Activated effector memory CD4-positive, alpha-beta T cell treated with anti-CD3 and anti-CD28 coated beads, Interleukin-2, amount 50 U/mL, for 16 hours (primary cell): ENCODE results near the gene SINHCAF.

Experiments used
- DNase-seq: peaks from one replicate; pipeline ENCODE4 v3.0.0-alpha.2; 2020

SINHCAF gene

GRCh38 chr12:31331242-31331641 is 5.3 kb upstream of the SINHCAF start:
- DNase-seq: no peak

GRCh38 chr12:31326736-31327659 is 1.0 kb upstream of the SINHCAF start:
- no peak for DNase-seq

GRCh38 chr12:31325524-31325875 is 450 bp downstream of the SINHCAF start:
- no peak for DNase-seq

GRCh38 chr12:31324845-31325523 is 966 bp downstream of the SINHCAF start:
- DNase-seq: peak; percentile 81

- peak; percentile 91 for DNase-seq
These were observed 1.7 kb downstream of the SINHCAF start for GRCh38 chr12:31324116-31324844.

- peak; percentile 84 for DNase-seq
These were observed 2.4 kb downstream of the SINHCAF start for GRCh38 chr12:31323391-31324115.

GRCh38 chr12:31322801-31323207 is 3.1 kb downstream of the SINHCAF start:
- no peak for DNase-seq

- no peak for DNase-seq
These were observed 4.1 kb downstream of the SINHCAF start for GRCh38 chr12:31321897-31322228.

- no peak for DNase-seq
These were observed 4.6 kb downstream of the SINHCAF start for GRCh38 chr12:31321186-31321896.

GRCh38 chr12:31318657-31319269 is 7.2 kb downstream of the SINHCAF start:
- DNase-seq: no peak

- no peak for DNase-seq
These were observed 8.2 kb downstream of the SINHCAF start for GRCh38 chr12:31317471-31318395.

GRCh38 chr12:31316891-31317290 is 9.1 kb downstream of the SINHCAF start:
- DNase-seq: no peak

GRCh38 chr12:31315784-31316465 is 10.0 kb downstream of the SINHCAF start:
- no peak for DNase-seq

- no peak for DNase-seq
These were observed 10.8 kb downstream of the SINHCAF start for GRCh38 chr12:31315044-31315715.

- no peak for DNase-seq
These were observed 13.5 kb downstream of the SINHCAF start for GRCh38 chr12:31312431-31312830.

GRCh38 chr12:31311634-31312258 is 14.2 kb downstream of the SINHCAF start:
- no peak for DNase-seq

GRCh38 chr12:31310488-31310887 is 15.5 kb downstream of the SINHCAF start:
- DNase-seq: no peak

- DNase-seq: no peak
These were observed 16.7 kb downstream of the SINHCAF start for GRCh38 chr12:31309279-31309678.

GRCh38 chr12:31308116-31308515 is 17.8 kb downstream of the SINHCAF start:
- DNase-seq: no peak
